Endodermal cell (in vitro differentiated cells): Measurements from ENCODE around the gene ZNF107. TPM values are rescaled to one million over a fixed set of nuclear protein-coding genes. Genes with fewer than 3 reads are reported as not detected.

Experiments
- DNase-seq: peaks from one replicate; pipeline ENCODE4 v3.0.0-alpha.2; 2017
- H3K27ac ChIP-seq: 2 replicates; pipeline ENCODE4 v1.5.1; 2013; ENCODE audit warnings: mild to moderate bottlenecking, low read depth, low read length, moderate library complexity
- H3K27me3 ChIP-seq: 2 replicates; pipeline ENCODE4 v1.6.1; 2013; ENCODE audit warnings: mild to moderate bottlenecking, low read length, moderate library complexity; ENCODE audit not compliant: insufficient read depth, control insufficient read depth, poor library complexity, severe bottlenecking
- H3K36me3 ChIP-seq: 2 replicates; pipeline ENCODE4 v1.7.0; 2013; ENCODE audit warnings: mild to moderate bottlenecking, low read length, moderate library complexity; ENCODE audit not compliant: control insufficient read depth, insufficient read depth
- H3K4me1 ChIP-seq: one replicate; pipeline ENCODE4 v1.7.0; 2013; ENCODE audit warnings: low read length; ENCODE audit not compliant: control insufficient read depth, insufficient read depth
- H3K4me3 ChIP-seq: 2 replicates; pipeline ENCODE4 v1.5.1; 2013; ENCODE audit warnings: mild to moderate bottlenecking, low read length, moderate library complexity
- H3K9ac ChIP-seq: 2 replicates; pipeline ENCODE4 v1.6.1; 2013; ENCODE audit warnings: mild to moderate bottlenecking, low read length, moderate library complexity; ENCODE audit not compliant: poor library complexity, severe bottlenecking; ENCODE audit errors: extremely low read depth
- H3K9me3 ChIP-seq: 2 replicates; pipeline ENCODE4 v1.6.1; 2013; ENCODE audit warnings: mild to moderate bottlenecking, low read length, moderate library complexity; ENCODE audit not compliant: control insufficient read depth
- H3K27ac Mint-ChIP-seq: 2 replicates; pipeline ENCODE4 v1.8.0; 2020; ENCODE audit warnings: mixed read lengths
- H3K27me3 Mint-ChIP-seq: 2 replicates; pipeline ENCODE4 v1.8.0; 2021; ENCODE audit warnings: mild to moderate bottlenecking, mixed read lengths; ENCODE audit not compliant: insufficient read depth
- H3K36me3 Mint-ChIP-seq: 2 replicates; pipeline ENCODE4 v1.8.0; 2020; ENCODE audit warnings: low read depth, mixed read lengths
- H3K4me1 Mint-ChIP-seq: 2 replicates; pipeline ENCODE4 v1.8.0; 2020; ENCODE audit warnings: mixed read lengths
- H3K4me3 Mint-ChIP-seq: 2 replicates; pipeline ENCODE4 v1.8.0; 2020; ENCODE audit warnings: mild to moderate bottlenecking, moderate library complexity, mixed read lengths
- H3K9me3 Mint-ChIP-seq: 2 replicates; pipeline ENCODE4 v1.8.0; 2020; ENCODE audit warnings: mild to moderate bottlenecking, mixed read lengths
- WGBS, 2 experiments: methylation state at CpG; one replicate each; pipeline versions ENCODE4 v1.1.5 to v1.1.7; 2013; ENCODE audit warnings: missing lambda C conversion rate in 2 of 2, mixed read lengths in 1 of 2; ENCODE audit not compliant: insufficient coverage in 1 of 2, insufficient read length in 1 of 2; 5-methylcytosine and 5-hydroxymethylcytosine counted together
- total RNA-seq, 2 donors: library from RNA; stranded (reverse); fragmentation: NEBNext Ultra II Directional in 1 of 2; extraction: Animal tissue kit (Norgen Biotek cat#: 25700) in 1 of 2; gene quantifications; 2 replicates in 1 of 2; 3 replicates in 1 of 2; pipeline ENCODE4 v1.2.1, GENCODE V29; 2021
- TF ChIP-seq, protein P1 (sequence below): fragments of 200-600 bp; sonication (generic); conservative IDR thresholded peaks from 2 replicates; pipeline ENCODE4 v1.5.0; 2021; ENCODE audit warnings: antibody characterized with exemption, mild to moderate bottlenecking

Gene ZNF107
- total RNA-seq, 2 donors from 2014 or later = 16.9 to 17.9 TPM

DNA sequence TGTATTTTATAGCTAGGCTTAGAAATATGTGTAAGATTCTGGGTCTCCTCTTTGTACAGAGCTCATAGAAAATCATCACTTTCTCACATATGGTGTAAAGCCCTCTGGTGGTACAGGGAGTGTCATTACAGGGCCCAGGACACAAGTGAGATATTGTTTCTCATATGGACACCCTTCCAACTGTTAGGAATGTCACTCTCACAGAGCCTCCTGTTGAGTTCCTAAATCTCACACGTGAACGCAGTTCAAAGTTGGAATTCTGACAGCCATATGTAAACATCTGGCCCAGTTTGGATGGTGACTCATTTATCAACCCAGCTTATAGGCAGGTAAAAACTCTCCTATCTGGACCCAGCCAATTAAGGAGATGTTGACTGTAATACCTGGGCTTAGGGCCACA is 35.4 kb upstream of the ZNF107 start:
- no peaks in the 10 kb centered on the region for H3K4me1 ChIP-seq
- H3K9me3 Mint-ChIP-seq = peaks cover 40% of the 10 kb centered on the region
- TF ChIP-seq, protein P1, sequence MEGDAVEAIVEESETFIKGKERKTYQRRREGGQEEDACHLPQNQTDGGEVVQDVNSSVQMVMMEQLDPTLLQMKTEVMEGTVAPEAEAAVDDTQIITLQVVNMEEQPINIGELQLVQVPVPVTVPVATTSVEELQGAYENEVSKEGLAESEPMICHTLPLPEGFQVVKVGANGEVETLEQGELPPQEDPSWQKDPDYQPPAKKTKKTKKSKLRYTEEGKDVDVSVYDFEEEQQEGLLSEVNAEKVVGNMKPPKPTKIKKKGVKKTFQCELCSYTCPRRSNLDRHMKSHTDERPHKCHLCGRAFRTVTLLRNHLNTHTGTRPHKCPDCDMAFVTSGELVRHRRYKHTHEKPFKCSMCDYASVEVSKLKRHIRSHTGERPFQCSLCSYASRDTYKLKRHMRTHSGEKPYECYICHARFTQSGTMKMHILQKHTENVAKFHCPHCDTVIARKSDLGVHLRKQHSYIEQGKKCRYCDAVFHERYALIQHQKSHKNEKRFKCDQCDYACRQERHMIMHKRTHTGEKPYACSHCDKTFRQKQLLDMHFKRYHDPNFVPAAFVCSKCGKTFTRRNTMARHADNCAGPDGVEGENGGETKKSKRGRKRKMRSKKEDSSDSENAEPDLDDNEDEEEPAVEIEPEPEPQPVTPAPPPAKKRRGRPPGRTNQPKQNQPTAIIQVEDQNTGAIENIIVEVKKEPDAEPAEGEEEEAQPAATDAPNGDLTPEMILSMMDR = peak; percentile 63
- H3K4me3 Mint-ChIP-seq = no peak overlapping the region
- H3K27ac Mint-ChIP-seq = no peak overlapping the region
- no peaks in the 10 kb centered on the region for H3K36me3 Mint-ChIP-seq
- no peaks in the 10 kb centered on the region for H3K27me3 Mint-ChIP-seq
- H3K4me1 Mint-ChIP-seq = no peaks in the 10 kb centered on the region
- H3K27ac ChIP-seq = no peak overlapping the region
- H3K9me3 ChIP-seq = peaks cover 23% of the 10 kb centered on the region
- no peak overlapping the region for H3K9ac ChIP-seq
- no peaks in the 10 kb centered on the region for H3K27me3 ChIP-seq
- no peak overlapping the region for H3K4me3 ChIP-seq
- 62% methylated on average over 2 of the region's 2 CpGs; no CpG with 5 or more reads in 1 of the 2 experiments for WGBS, 2 experiments
- no peak for DNase-seq
- no peaks in the 10 kb centered on the region for H3K36me3 ChIP-seq

DNA sequence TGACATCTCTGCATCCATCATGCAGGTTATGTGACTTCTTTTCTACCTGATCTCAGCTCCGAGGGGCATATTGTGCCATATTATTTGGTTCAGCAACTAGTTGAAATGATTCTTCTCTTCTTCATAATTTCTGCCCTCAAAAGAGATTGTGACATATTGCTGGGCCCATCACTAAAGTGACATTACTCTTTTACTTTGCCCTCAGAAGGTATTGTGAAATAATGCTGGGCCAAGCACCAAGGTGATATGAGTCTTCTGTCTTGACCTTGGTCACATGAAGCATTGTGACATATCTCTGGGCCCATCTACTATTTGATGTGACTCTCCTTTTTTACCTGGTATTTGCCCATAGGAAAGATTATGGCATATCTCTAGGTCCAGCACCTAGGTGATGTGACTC is 33.9 kb upstream of the ZNF107 start:
- Histone ChIP-seq H3K4me3 (no peak overlapping the region), H3K27ac (no peak overlapping the region), H3K9me3 (peaks cover 38% of the 10 kb centered on the region), H3K36me3 (no peaks in the 10 kb centered on the region), H3K27me3 (no peaks in the 10 kb centered on the region), H3K4me1 (no peaks in the 10 kb centered on the region), H3K9ac (no peak overlapping the region)
- H3K4me1 Mint-ChIP-seq = no peaks in the 10 kb centered on the region
- DNase-seq = no peak
- TF ChIP-seq, protein P1 = no peak
- H3K27ac Mint-ChIP-seq = no peak overlapping the region
- peaks cover 27% of the 10 kb centered on the region for H3K9me3 Mint-ChIP-seq
- no peaks in the 10 kb centered on the region for H3K36me3 Mint-ChIP-seq
- H3K4me3 Mint-ChIP-seq = no peak overlapping the region
- H3K27me3 Mint-ChIP-seq = no peaks in the 10 kb centered on the region
- 78% methylated on average over 1 of the region's 1 CpG; no CpG with 5 or more reads in 1 of the 2 experiments for WGBS, 2 experiments

DNA sequence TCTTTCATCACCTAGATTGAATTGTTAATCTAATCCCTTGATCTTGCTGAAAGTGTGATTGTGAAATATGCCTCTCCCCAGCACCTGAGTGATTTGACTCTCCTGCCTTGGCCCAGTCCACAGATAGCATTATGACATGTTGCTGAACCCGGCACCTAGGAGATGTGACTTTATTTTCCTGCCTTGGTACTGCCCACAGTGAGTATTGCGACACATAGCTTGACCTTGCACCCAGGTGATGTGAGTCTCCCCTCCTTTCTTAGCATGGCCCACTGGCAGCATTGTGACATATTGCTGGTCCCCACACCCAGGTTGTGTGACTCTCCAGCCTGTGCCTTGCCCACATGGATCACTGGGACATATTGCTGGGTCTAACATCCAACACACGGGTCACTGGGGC is 32.5 kb upstream of the ZNF107 start:
- Mint-ChIP-seq H3K4me1 (no peaks in the 10 kb centered on the region), H3K27ac (no peak overlapping the region), H3K9me3 (peaks cover 13% of the 10 kb centered on the region), H3K36me3 (no peaks in the 10 kb centered on the region), H3K4me3 (no peak overlapping the region), H3K27me3 (no peaks in the 10 kb centered on the region)
- 58 to 67% methylated on average over 3 of the region's 3 CpGs for WGBS, 2 experiments
- Histone ChIP-seq H3K9me3 (peaks cover 43% of the 10 kb centered on the region), H3K4me1 (no peaks in the 10 kb centered on the region), H3K9ac (no peak overlapping the region), H3K4me3 (no peak overlapping the region), H3K27ac (no peak overlapping the region), H3K36me3 (no peaks in the 10 kb centered on the region), H3K27me3 (no peaks in the 10 kb centered on the region)
- DNase-seq = no peak
- TF ChIP-seq, protein P1 = no peak
